Measurements from ENCODE around the gene TMEM247.

Gene TMEM247

DNA sequence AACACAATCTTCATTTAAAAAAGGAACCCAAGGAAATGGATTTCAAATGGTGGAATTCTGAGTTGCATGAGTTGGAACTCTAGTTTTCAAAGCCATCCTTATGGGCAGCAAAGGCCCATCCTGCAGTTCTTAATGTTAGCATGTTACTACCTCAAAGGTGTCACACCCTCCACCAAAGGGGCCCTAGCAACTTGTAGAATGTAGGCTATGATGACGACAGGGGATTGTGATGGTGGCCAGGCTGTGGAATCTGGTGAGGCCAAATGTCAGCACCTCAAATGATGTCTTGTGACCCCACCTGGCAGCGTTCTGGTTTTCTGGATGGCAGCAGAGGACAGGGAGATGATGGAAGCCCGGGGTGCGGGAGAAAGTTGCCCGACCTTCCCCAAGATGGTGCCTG lies at the start of gene TMEM247:
Gene TMEM247 (plus strand): TSS at position 301 of the 400 bp plus-strand sequence.
- no peak for DNase-seq

DNA sequence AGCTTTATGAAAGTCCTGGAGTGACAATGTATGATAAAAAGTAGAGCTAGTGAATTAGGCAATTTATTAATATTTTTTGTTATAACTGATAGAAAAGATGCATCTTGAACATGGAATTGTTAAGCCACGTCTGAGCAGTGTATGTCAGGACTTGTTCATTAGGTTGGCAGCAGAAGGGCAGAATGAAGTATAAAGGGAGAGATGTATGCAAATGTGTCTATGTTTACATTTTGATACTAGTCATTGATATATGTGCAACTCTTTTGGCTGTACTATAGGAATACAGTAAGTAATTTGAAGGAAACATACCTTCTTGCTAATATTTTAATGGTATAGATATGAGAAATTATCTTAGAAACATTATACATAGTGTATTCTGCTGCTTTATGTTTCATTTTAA lies 49.0 kb upstream of the TMEM247 start:
- no peak for DNase-seq

DNA sequence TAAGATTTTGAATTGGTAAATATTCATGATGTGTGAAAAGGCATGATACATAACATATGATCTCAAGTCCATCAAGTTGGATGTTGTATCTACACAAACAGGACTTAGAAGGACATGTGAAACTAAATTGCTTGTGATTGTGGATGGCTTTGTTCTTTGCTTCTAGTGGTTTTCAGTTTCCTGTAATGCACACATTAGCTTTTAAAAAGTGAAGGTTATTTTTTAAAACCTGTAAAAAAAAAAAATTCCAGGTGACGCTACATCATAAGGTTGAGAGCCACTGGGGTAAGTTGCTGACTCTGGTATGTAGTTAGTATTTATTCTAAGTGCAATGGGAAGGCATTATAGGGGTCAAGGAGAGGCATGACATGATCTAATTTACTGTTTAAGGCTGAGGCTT lies 48.4 kb upstream of the TMEM247 start:
- DNase-seq: no peak

DNA sequence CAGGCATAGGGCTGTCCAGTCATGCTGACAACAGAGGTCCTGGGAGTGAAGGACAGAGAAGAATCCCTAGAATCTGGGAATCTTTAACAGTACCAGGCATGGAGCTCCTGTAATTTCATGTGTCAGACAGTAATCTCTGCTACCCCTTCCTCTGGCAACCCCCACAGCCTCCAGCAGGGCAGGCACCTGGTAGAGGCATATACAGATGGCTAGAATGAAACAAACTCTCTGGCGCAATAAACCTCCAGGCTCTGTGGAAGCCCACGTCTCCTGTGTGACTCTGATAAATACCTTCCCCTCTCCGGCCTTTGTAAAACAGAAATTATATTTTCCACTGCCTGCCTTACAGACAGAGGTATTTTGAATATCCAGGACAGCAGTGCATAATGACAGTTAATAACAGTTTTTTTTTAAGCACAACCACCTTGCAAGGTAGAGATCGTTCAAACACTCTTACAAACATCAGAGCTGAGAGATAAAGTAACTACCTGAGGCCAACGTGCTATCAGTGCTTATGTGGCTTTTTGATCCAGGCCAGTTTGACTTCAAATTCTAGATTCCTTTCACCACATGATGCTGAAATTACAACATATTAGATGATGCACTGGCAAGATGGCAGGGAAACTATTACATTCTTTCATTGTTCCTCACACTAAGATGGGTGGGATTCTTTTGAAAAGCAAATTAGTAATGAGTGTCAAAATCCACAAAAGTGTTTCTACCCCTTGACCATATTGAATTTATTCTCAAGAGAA lies 47.7 kb upstream of the TMEM247 start:
- DNase-seq: no peak

DNA sequence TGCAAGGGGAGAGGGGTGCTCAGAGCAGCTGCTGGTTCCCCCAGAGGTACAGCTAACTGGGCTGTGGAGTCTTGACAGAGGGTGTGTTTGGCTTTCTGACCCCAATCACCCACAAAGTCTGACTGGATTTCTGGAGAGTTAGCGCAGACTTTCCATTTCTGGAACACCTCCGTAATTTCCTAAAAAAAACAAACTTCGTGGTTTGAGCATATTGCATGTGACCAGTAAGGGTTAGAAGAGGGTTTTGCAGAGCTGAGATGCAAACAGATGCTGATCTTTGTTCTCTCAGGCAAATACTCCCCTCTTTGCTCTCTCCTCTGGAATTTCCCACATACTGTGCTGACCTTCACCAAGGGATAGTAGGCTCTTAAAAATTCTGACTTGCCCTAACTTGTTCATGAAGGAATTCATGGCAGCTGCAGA lies 44.5 kb upstream of the TMEM247 start:
- DNase-seq: no peak

DNA sequence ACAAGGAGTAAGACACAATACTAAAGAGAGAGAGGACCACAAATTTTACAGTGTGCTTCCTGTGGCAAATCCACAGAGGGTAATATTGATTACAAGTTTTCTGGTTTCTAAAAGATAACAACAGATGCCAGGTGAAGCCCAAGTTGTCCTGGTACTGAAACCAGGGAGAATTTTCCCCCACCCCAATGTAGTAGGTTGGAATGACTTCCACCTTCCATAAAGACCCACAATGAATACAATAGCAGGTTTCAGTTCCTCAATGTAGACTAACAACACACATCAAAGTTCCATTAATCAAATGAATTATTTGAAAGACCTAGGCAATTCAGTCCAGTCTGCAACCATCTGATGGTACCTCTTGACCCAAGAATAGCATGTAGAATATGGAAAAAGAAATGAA lies 44.0 kb upstream of the TMEM247 start:
- no peak for DNase-seq

DNA sequence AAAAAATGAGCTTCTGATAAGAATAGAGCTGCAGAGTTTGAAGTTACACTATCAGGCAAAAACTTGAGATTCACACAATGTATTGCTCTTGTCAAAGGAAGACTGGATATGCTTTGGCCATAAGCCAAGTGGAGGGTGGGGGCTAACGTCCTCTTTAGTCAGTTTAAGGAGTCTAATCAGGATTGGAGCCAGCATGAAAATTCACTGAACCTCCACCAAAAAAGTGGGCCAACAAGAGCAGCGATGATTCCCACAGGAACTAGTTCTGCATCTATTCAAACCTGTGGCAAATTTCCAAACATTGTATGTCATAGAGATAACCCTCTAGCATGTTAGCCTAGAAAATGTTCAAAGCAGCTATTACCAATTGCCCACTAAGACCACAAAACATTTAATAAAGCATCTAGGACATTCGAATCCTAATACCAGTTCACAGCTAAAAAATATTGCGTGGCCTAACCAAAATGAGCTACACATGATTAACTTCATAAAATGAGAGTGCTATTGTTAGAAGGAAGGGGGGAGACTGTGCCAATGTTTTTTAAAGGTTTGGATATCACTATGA lies 43.5 kb upstream of the TMEM247 start:
- DNase-seq: no peak

DNA sequence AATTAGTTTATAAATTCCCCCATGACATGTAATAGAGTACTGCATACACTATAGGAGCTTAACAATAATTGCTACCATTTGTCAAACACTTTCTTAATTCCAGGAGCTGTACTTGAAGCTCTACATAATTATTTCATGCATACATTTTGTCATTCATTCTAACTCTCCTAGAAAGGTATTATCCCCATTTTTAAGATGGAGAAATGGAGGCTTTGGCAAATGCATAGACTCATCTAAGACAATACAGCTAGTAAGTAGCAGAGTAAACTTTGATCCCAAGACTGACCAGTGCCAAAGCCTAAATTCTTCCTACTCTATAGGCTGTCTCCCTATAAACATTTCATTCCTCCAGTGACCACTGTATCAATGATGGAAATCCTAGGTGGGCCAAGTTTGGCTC lies 42.6 kb upstream of the TMEM247 start:
- no peak for DNase-seq

DNA sequence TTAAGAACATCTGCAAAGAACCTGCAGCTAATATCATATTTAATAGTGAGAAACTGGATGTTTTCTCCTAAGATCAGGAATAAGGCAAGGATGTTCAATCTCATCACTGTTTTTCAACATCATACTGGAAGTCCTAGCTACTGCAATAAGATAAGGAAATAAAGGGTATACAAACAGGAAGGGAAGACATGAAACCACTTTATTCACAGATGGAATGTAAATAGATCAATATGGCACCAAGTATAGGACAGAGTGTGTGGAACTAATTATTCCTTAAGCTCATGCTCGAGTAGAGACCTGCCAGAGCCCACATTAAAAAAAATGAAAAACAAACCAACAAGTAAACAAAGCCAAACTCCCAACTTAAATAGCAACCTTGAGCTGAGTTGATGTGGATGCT lies 41.3 kb upstream of the TMEM247 start:
- no peak for DNase-seq

DNA sequence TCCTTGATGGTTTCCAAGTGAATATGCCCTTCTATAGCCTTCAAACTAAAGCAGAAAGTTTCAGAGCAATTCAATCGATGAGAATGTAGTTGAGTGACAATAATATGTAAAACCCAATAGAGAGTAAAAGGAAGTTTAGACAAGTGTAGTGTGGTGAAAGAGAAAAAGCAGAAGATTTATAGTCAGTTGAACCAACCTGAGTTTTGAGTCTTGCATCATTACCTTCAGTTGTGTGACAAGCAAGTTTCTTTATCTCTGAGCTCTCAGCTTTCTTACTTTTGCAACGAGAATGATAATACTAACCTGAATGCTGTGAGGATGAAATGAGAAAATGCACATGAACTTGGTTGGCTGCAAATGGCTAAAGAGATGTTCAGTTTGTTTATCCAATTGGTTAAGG lies 40.6 kb upstream of the TMEM247 start:
- DNase-seq: no peak

DNA sequence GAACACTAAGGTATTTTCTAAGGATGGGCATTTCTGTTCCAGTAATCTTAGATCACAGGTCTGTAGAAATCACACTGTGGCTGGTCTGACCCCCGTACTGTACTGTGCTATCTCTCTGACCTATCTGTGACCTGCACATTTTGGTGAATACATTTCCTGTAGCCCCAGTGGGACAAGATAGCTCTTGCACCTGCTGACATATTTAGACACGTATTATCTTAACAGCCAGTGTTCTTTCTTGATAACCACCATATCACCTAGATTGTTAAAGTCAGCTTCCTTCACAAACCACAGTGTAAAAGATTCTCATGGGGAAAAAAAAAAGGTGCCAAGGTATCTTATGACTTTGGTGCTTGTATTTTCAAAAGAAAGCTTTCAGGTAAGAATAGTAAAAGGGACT lies 39.8 kb upstream of the TMEM247 start:
- DNase-seq: no peak

DNA sequence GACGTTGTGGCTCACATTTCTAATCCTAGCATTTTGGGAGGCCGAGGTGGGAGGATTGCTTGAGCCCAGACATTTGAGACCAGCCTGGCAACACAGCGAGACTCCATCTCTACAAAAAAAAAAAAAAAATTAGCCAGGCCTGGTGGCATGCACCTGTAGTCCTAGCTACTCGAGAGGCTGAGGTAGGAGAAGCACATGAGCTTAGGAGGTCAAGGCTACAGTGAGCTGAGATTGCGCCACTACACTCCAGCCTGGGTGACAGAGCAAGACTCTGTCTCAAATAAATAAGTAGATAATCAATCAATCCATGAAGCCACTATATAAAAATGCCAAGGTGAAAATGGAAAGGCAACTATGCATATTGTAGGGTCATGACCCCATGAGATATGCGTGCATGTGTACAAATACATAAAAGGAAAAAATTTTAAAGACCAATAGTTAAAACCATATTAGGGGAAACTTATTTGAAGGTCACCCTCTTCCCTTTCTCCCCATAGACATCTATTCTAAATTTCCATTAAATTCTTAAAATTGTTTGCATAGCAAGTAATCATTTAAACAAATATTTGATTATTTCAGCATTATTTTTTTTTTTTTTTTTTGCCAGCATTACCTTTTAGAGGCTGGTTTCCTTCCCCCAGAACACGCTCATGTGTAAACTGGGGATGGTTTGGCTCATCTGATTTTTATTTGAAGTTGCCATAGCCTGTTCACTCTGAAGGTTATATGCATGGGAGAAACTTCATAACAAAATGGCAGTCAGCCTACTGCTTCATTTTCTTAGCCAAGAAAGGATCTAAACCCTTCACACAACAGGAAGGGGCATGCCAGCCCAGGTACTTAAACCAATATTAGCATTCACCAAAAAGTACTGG lies 37.3 kb upstream of the TMEM247 start:
- DNase-seq: no peak

DNA sequence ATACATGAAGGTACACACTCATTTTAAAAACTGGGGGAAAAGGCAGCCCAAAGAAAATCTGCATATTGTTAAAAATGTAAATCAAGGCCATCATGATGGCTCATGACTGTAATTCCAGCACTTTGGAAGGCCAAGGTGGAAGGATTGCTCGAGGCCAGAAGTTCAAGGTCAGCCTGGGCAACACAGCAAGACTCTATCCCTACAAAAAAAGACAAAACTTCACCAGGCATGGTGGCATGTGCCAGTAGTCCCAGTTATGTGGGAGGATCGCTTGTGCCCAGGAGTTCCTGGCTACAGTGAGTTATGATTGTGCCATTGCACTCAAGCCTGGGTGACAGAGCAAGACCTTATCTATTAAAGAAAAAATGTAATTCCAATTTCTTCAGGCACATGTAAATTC lies 34.6 kb upstream of the TMEM247 start:
- DNase-seq: no peak

DNA sequence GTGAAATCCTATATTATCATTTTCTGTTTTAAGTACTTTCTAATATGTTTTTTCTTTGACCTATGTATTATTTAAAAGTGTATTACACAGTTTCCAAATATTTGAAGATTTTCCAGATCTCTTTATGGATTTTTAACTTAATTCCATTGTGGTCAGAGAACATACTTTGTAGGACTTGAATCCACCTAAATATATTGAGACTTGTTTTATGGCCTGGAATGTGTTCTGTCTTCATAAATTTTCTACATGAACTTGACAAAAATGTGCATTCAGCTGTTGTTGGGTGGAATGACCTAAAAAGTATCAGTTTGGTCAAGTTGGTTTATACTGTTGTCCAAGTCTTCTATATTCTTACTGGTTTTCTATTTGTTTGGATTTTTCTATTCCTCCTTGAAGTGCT lies 33.8 kb upstream of the TMEM247 start:
- no peak for DNase-seq

DNA sequence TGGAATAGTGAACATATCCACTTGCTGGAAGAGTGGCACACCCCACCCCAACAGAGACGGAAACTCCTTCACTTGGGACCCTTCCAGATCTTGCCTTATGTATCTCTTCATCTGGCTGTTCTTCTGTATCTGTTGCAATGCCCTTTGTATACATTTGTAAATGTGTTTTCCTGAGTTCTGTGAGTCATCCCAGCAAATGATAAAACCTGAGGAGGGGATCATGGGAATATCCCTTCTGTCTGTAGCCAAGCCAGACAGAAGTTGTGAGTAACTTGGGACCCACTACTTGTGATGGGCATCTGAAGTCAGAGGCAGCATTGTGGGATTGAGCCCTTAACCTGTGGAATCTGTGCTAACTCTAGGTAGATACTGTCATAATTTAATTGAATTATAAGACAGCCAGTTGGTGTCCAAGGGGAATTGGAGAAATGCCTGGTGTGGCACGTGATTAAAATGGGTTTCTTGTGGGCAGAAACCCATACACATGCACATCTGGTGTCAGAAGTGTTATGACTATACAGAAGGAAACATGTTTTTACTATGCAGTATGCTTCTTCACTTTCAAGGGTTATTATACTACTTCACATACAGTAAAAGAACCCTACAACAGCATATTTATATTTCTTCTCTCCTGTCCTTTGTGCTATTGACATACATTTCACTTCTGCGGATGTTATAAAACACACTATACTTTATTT lies 32.3 kb upstream of the TMEM247 start:
- no peak for DNase-seq

DNA sequence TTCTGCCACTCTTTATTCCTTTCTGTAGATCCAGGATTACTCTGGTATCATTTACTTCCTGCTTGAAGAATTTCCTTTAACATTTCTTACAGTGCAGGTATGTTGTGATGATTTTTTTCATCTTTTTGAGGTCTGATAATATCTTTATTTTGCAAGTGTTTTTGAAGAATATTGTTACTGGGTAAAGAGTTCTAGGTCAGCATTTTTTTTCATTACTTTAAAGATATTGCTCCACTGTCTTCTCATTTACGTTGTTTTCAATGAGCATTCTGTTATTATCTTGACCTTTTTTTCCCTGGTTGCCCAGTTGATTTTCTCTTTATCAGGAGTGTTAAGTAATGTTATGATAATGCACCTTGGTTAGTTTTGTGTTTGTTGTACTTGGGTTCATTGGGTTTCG lies 31.7 kb upstream of the TMEM247 start:
- no peak for DNase-seq

DNA sequence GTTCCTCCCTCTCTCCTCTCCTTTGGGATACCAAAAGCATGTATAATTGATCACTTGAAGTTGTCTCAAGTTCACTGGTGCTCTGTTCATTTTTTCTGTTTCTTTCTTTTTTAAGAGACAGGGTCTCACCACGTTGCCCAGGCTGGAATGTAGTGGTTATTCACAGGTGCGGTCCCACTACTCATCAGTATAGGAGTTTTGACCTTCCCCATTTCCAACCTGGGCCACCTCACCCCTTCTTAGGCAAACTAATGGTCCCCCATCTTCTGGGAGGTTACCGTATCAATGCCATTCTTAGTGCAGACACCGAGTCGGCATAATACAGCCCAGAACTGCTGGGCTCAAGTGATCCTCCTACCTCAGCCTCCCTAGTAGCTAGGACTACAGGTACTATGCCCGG lies 31.3 kb upstream of the TMEM247 start:
- DNase-seq: no peak

DNA sequence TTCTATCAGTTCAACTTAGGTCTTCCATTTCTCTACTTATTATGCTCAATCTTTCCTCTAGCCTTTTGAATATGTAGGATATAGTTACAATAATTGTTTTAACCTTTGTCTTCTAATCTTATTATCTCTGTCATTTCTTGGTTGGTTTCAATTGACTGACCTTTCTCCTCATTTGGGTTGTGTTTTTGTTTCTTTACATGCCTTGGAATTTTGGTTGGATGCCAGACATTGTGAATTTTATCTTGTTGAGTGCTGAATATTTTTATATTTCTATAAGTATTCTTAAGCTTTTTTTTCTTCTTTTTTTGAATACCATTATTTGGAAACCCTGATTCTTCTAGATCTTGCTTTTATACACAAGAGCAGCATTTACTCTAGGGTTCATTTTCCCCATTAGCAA lies 30.7 kb upstream of the TMEM247 start:
- no peak for DNase-seq

DNA sequence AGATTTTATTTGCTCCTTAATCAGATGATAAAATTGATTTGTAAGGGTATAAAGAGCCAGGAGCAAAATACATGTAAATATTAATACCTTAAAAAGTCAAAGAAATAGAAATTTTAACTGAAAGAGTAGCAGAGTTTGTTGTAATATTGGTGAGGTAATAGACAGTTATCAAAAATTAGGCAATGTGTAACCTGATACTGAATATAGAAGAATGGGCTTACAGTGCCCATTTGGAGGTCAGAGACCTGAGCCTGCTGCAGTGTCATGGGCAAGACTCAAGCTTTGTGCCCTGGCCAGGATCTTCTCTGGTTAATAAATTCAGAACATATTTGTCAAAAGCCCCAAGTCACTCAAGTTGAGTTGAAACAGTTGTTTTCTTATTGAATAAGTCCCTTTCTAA lies 29.7 kb upstream of the TMEM247 start:
- DNase-seq: no peak

DNA sequence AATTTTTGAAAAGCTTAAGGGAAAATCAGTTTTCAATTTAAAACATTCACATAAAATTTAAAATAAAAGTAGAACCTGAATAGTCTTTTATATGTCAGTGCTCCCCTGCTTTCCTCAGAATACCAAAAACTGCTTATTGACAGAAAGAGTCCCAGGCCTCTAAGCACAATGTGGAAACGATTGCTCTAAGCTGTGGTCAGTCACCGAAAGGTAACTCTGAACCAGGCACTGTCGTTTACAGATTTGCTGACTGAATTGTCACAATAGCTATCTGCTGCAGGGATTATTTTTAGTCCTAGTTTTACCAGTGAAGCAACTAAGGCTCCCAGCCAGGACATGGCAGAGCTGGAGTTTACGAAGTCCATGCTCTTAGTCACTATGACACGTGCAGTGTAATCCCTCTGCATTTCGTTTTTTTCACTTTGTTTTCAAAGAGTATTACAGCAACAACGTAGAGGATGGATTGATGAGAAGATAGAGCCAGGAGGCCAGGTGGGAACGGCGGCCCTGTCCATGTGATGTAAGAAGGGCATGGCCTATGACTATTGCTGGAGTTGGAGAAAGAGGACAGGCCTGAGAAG lies 28.1 kb upstream of the TMEM247 start:
- no peak for DNase-seq

DNA sequence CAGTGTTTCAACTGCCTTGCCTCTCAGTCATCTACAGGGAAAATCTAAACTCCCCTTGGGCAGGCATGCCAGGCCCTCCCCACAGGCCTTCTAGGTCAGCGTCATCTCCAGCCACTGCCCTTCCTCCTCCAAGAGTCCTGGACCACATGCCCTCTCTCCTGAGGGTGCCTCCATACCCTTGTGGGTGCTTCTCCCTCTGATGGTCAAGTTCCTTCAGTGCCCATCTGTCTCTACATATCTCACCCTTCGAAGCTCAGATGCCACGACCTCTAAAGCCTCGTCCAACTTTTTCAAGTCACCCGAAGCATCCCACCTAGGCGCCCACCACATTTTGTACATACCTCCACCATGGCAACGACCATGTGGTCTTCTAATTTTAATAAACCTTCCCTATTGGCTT lies 22.6 kb upstream of the TMEM247 start:
- no peak for DNase-seq

DNA sequence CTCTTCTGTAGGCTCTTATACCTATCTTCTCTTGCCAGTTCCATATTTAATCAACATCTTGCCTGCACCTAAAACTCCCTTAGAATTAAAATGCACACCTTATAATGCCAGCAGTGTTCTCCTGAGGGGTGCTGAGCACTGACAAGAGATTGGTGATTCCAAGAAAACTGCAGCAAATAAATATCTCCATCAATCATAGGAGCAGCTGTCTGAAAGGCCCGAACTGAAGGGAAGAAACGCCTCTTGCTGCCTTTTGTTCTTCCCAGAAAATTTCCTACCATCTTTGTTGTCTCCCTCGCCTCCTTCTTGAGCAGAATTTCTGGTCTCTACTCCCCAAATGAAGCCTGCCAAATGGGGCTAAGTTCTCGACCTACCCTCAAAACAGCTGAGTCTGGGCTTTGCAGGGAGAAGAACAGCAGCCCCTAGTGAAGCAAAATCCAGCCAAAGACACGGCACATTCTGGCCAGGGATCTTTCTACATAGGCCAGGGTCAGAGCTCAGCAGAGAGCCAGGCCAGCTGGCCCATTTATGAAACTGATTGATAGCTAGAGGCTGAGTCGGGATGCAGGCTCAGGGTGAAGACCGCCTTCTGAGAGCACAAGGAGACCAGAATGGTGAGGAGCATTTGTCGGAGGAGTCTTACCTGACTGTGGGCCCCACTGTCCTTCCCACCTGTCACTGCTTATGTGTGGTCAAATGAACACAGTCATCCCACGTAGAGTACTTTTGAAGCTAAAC lies 20.4 kb upstream of the TMEM247 start:
- DNase-seq: no peak

Data from activated T-cell treated with anti-CD3 and anti-CD28 coated beads, Interleukin-2, amount 50 U/mL, for 1 hour (primary cell).